Thymus (tissue), 11 donors: ENCODE measurements around the gene LRP2. TPM values are rescaled to one million over a fixed set of nuclear protein-coding genes. Genes with fewer than 3 reads are reported as not detected.

Experiments
- DNase-seq, 9 donors: peaks; one replicate each; pipeline ENCODE4 v3.0.0-alpha.2; 2013; ENCODE audit warnings: low spot score in 9 of 9, low read depth in 6 of 9, missing footprints in 1 of 9
- H3K27ac ChIP-seq, 2 donors: one replicate each; pipeline ENCODE4 v1.5.1; 2013; ENCODE audit warnings: control low read depth in 1 of 2, low read depth in 1 of 2, low read length in 1 of 2, mild to moderate bottlenecking in 1 of 2, moderate library complexity in 1 of 2
- H3K27me3 ChIP-seq, 2 donors: one replicate each; pipeline ENCODE4 v1.5.1; 2013; ENCODE audit warnings: low read length in 1 of 2; ENCODE audit not compliant: control insufficient read depth in 2 of 2, insufficient read depth in 1 of 2
- H3K36me3 ChIP-seq, 2 donors: one replicate each; pipeline ENCODE4 v1.5.1; 2013; ENCODE audit warnings: low read length in 1 of 2, mild to moderate bottlenecking in 1 of 2, moderate library complexity in 1 of 2; ENCODE audit not compliant: control insufficient read depth in 2 of 2, insufficient read depth in 2 of 2
- H3K4me1 ChIP-seq, 2 donors: one replicate each; pipeline ENCODE4 v1.5.1; 2013; ENCODE audit warnings: low read length in 2 of 2; ENCODE audit not compliant: control insufficient read depth in 2 of 2, insufficient read depth in 2 of 2
- H3K4me3 ChIP-seq, 2 donors: one replicate each; pipeline ENCODE4 v1.5.1; 2013; ENCODE audit warnings: low read length in 2 of 2, control low read depth in 1 of 2, mild to moderate bottlenecking in 1 of 2
- H3K9me3 ChIP-seq, 2 donors: one replicate each; pipeline ENCODE4 v1.5.1; 2013; ENCODE audit warnings: low read length in 1 of 2, mild to moderate bottlenecking in 1 of 2; ENCODE audit not compliant: control insufficient read depth in 2 of 2, insufficient read depth in 1 of 2
- WGBS: extraction: QIAGEN DNeasy Blood & Tissue Kit; methylation state at CpG from one replicate; pipeline ENCODE4 v1.1.7; 2013; 5-methylcytosine and 5-hydroxymethylcytosine counted together
- polyA plus RNA-seq: library from polyadenylated mRNA; stranded (reverse); fragments of 200-250 nt; gene quantifications from one replicate; pipeline ENCODE4 v1.2.3, GENCODE V29; 2013
- total RNA-seq: library from RNA; stranded (reverse); fragments of 120-200 nt; gene quantifications from one replicate; pipeline ENCODE4 v1.2.4, GENCODE V29; 2013
- donor health status: healthy.

Gene LRP2
- total and polyA plus RNA-seq, 2 donors, result 0.05 to 0.09 TPM

GRCh38 chr2:169178804-169179390 is 183.4 kb downstream of the LRP2 start:
- WGBS, result 91% methylated on average over 1 of the region's 1 CpG
- H3K9me3 ChIP-seq, result no peaks in the 10 kb centered on the region
- H3K27ac ChIP-seq, result no peak overlapping the region
- no peaks in the 10 kb centered on the region for H3K4me1 ChIP-seq
- no peaks in the 10 kb centered on the region for H3K27me3 ChIP-seq
- no peaks in the 10 kb centered on the region for H3K36me3 ChIP-seq
- DNase-seq, result no peak
- no peak overlapping the region for H3K4me3 ChIP-seq

GRCh38 chr2:169178364-169178763 is 184.0 kb downstream of the LRP2 start:
- Histone ChIP-seq H3K9me3 (no peaks in the 10 kb centered on the region), H3K4me3 (no peak overlapping the region)
- 90% methylated on average over 5 of the region's 5 CpGs for WGBS

GRCh38 chr2:169175112-169175511 is 187.2 kb downstream of the LRP2 start:
- Histone ChIP-seq H3K27ac (no peak overlapping the region), H3K27me3 (no peaks in the 10 kb centered on the region), H3K9me3 (no peaks in the 10 kb centered on the region), H3K36me3 (no peaks in the 10 kb centered on the region), H3K4me3 (no peak overlapping the region), H3K4me1 (no peaks in the 10 kb centered on the region)
- 93% methylated on average over 10 of the region's 10 CpGs for WGBS
- DNase-seq, result no peak

More at GRCh38 chr2:169178364-169178763, 184.0 kb downstream of the LRP2 start:
- no peaks in the 10 kb centered on the region for H3K4me1 ChIP-seq
- no peak overlapping the region for H3K27ac ChIP-seq
- H3K27me3 ChIP-seq, result no peaks in the 10 kb centered on the region
- H3K36me3 ChIP-seq, result no peaks in the 10 kb centered on the region
- DNase-seq, result no peak

GRCh38 chr2:169173876-169174275 is 188.5 kb downstream of the LRP2 start:
- no peaks in the 10 kb centered on the region for H3K36me3 ChIP-seq
- H3K27me3 ChIP-seq, result no peaks in the 10 kb centered on the region
- no peaks in the 10 kb centered on the region for H3K9me3 ChIP-seq
- 95% methylated on average over 9 of the region's 9 CpGs for WGBS
- no peak for DNase-seq
- H3K27ac ChIP-seq, result no peak overlapping the region
- H3K4me3 ChIP-seq, result no peak overlapping the region
- H3K4me1 ChIP-seq, result no peaks in the 10 kb centered on the region

- Histone ChIP-seq H3K4me1 (no peaks in the 10 kb centered on the region), H3K36me3 (no peaks in the 10 kb centered on the region), H3K27ac (no peak overlapping the region), H3K4me3 (no peak overlapping the region), H3K27me3 (no peaks in the 10 kb centered on the region), H3K9me3 (no peaks in the 10 kb centered on the region)
- 93% methylated on average over 2 of the region's 2 CpGs for WGBS
- DNase-seq, result no peak
Measured at GRCh38 chr2:169172914-169173313, 189.4 kb downstream of the LRP2 start.

- H3K9me3 ChIP-seq, result no peaks in the 10 kb centered on the region
- 87% methylated on average over 2 of the region's 2 CpGs for WGBS
- no peak overlapping the region for H3K4me3 ChIP-seq
- no peaks in the 10 kb centered on the region for H3K27me3 ChIP-seq
- H3K36me3 ChIP-seq, result no peaks in the 10 kb centered on the region
- H3K4me1 ChIP-seq, result no peaks in the 10 kb centered on the region
- DNase-seq, result no peak
- no peak overlapping the region for H3K27ac ChIP-seq
Measured at GRCh38 chr2:169172151-169172735, 190.1 kb downstream of the LRP2 start.

- 98% methylated on average over 3 of the region's 3 CpGs for WGBS
- Histone ChIP-seq H3K9me3 (no peaks in the 10 kb centered on the region), H3K4me3 (no peak overlapping the region), H3K27me3 (no peaks in the 10 kb centered on the region), H3K36me3 (no peaks in the 10 kb centered on the region), H3K27ac (no peak overlapping the region), H3K4me1 (no peaks in the 10 kb centered on the region)
- no peak for DNase-seq
Measured at GRCh38 chr2:169165791-169166190, 196.5 kb downstream of the LRP2 start.

- Histone ChIP-seq H3K9me3 (no peaks in the 10 kb centered on the region), H3K36me3 (no peaks in the 10 kb centered on the region), H3K4me1 (no peaks in the 10 kb centered on the region), H3K27ac (no peak overlapping the region), H3K4me3 (no peak overlapping the region), H3K27me3 (no peaks in the 10 kb centered on the region)
- no peak for DNase-seq
- 96% methylated on average over 2 of the region's 2 CpGs for WGBS
Measured at GRCh38 chr2:169164311-169164710, 198.0 kb downstream of the LRP2 start.

- H3K27ac ChIP-seq, result no peak overlapping the region
- H3K36me3 ChIP-seq, result no peaks in the 10 kb centered on the region
- no peaks in the 10 kb centered on the region for H3K4me1 ChIP-seq
- DNase-seq, result no peak
- no peak overlapping the region for H3K4me3 ChIP-seq
- no peaks in the 10 kb centered on the region for H3K9me3 ChIP-seq
- WGBS, result 89% methylated on average over 4 of the region's 4 CpGs
- no peaks in the 10 kb centered on the region for H3K27me3 ChIP-seq
Measured at GRCh38 chr2:169162613-169163012, 199.7 kb downstream of the LRP2 start.
